ENCODE results near the gene PIANP. TPM values are rescaled to one million over a fixed set of nuclear protein-coding genes. Genes with fewer than 3 reads are reported as not detected.

The PIANP gene
- total and polyA plus RNA-seq, 4 donors, result 0.23 to 1.4 (median 0.31) TPM

DNA sequence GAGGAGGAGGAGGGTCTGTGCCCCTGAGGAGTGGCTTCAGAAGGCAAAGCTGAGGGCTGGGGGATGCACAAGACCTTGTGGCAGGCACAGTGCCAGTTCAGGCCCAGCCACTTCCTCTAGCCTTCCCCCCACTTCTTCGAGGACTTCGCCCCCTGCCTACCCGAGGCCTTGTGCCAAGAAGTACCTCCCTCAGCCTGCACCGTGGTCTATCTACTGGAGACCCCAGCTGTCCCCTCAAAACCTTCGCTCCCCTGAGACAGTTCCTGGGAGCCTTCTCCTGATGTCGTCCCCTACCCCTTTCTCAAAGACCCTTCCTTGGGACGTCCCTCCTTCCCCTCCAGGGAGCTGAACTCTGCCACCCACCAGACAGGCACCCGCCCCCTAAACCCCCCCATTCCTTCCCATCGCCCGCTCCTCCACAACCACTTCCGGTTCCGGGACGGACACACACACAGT is 12.0 kb downstream of the PIANP start:
- Histone ChIP-seq H3K27me3 (ENCODE audit: control insufficient read depth in 3 of 3, insufficient read depth in 3 of 3, low read length in 2 of 3) (no peaks in the 10 kb centered on the region), H3K36me3 (ENCODE audit: control insufficient read depth in 4 of 4, insufficient read depth in 4 of 4, low read length in 4 of 4) (peaks cover 0 to 11% (median 5%) of the 10 kb centered on the region in 4 donors), H3K4me3 (peak overlapping the region; percentile 64), H3K9me3 (ENCODE audit: control insufficient read depth in 4 of 4, insufficient read depth in 3 of 4, low read length in 3 of 4) (no peaks in the 10 kb centered on the region), H3K4me1 (ENCODE audit: control insufficient read depth in 5 of 5, insufficient read depth in 5 of 5, low read length in 5 of 5) (peaks cover 3 to 28% (median 11%) of the 10 kb centered on the region in 5 donors), H3K9ac (ENCODE audit: insufficient read depth in 1 of 2, low read length in 2 of 2) (peak overlapping the region in 1 of 2 donors; percentile 74), H3K27ac (ENCODE audit: low read depth in 1 of 2, low read length in 1 of 2) (peak overlapping the region; percentile 92 to 98)
- ATAC-seq (ENCODE audit: insufficient read depth, low FRiP score), result no peak
- TF ChIP-seq, protein P1, sequence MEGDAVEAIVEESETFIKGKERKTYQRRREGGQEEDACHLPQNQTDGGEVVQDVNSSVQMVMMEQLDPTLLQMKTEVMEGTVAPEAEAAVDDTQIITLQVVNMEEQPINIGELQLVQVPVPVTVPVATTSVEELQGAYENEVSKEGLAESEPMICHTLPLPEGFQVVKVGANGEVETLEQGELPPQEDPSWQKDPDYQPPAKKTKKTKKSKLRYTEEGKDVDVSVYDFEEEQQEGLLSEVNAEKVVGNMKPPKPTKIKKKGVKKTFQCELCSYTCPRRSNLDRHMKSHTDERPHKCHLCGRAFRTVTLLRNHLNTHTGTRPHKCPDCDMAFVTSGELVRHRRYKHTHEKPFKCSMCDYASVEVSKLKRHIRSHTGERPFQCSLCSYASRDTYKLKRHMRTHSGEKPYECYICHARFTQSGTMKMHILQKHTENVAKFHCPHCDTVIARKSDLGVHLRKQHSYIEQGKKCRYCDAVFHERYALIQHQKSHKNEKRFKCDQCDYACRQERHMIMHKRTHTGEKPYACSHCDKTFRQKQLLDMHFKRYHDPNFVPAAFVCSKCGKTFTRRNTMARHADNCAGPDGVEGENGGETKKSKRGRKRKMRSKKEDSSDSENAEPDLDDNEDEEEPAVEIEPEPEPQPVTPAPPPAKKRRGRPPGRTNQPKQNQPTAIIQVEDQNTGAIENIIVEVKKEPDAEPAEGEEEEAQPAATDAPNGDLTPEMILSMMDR (IDR thresholded peaks at IDR 0.05; ENCODE audit: control extremely low read depth, extremely low read depth), result no peak
- no peak for DNase-seq
- 0 to 1% methylated on average over 13 of the region's 13 CpGs for WGBS, 2 donors

DNA sequence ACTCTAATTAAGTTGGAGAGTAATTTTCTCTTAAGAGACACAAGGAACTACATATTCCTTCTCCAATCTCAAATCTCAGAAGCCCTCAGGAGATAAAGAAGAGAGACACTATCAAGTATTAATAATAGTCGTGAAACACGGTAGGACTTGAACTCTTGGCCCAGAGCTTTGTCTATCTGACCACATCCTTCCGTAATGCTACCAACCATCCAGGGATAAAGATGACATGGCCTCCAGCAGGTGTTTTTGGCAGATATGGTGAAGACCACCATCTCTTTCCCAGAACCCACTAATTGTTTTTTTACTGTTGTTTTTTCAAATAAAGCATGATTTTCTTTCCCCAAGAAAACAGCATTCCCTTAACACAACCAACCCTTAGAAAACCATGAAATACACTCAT is 14.8 kb downstream of the PIANP start:
- 69 to 74% methylated on average over 3 of the region's 3 CpGs for WGBS, 2 donors
- H3K9ac ChIP-seq (ENCODE audit: insufficient read depth in 1 of 2, low read length in 2 of 2), result no peak overlapping the region
- DNase-seq (no peak), ATAC-seq (ENCODE audit: insufficient read depth, low FRiP score) (no peak)
- no peaks in the 10 kb centered on the region for H3K9me3 ChIP-seq (ENCODE audit: control insufficient read depth in 4 of 4, insufficient read depth in 3 of 4, low read length in 3 of 4)
- no peak overlapping the region for H3K4me3 ChIP-seq
- TF ChIP-seq, protein P1 (IDR thresholded peaks at IDR 0.05; ENCODE audit: control extremely low read depth, extremely low read depth), result no peak
- peaks cover 0 to 13% (median 9%) of the 10 kb centered on the region in 4 donors for H3K36me3 ChIP-seq (ENCODE audit: control insufficient read depth in 4 of 4, insufficient read depth in 4 of 4, low read length in 4 of 4)
- H3K27ac ChIP-seq (ENCODE audit: low read depth in 1 of 2, low read length in 1 of 2), result no peak overlapping the region
- H3K27me3 ChIP-seq (ENCODE audit: control insufficient read depth in 3 of 3, insufficient read depth in 3 of 3, low read length in 2 of 3), result no peaks in the 10 kb centered on the region
- H3K4me1 ChIP-seq (ENCODE audit: control insufficient read depth in 5 of 5, insufficient read depth in 5 of 5, low read length in 5 of 5), result peaks cover 3 to 24% (median 11%) of the 10 kb centered on the region in 5 donors

DNA sequence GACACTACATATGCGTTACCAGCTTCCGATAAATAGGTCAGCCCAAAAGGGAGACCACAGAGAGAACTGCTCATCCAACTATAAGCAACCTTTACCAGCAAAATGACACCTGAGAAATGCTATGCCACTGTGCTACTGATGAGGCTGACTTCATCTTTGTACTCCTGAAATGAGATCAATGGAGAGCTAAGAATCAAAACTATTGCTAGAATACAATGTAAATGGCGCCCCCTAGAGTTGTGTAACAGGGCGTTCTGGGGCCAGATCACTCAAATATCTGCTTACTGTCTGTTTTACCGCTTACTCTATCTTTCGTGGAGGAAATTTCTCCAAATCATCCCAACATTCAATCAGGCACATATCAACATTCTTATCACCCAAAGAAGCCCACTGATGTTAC is 16.0 kb downstream of the PIANP start:
- H3K4me3 ChIP-seq, result no peak overlapping the region
- H3K9ac ChIP-seq (ENCODE audit: insufficient read depth in 1 of 2, low read length in 2 of 2), result no peak overlapping the region
- peaks cover 3 to 16% (median 8%) of the 10 kb centered on the region in 5 donors for H3K4me1 ChIP-seq (ENCODE audit: control insufficient read depth in 5 of 5, insufficient read depth in 5 of 5, low read length in 5 of 5)
- no peaks in the 10 kb centered on the region for H3K27me3 ChIP-seq (ENCODE audit: control insufficient read depth in 3 of 3, insufficient read depth in 3 of 3, low read length in 2 of 3)
- H3K9me3 ChIP-seq (ENCODE audit: control insufficient read depth in 4 of 4, insufficient read depth in 3 of 4, low read length in 3 of 4), result no peaks in the 10 kb centered on the region
- peaks cover 0 to 16% (median 11%) of the 10 kb centered on the region in 4 donors for H3K36me3 ChIP-seq (ENCODE audit: control insufficient read depth in 4 of 4, insufficient read depth in 4 of 4, low read length in 4 of 4)
- 67 to 69% methylated on average over 6 of the region's 6 CpGs for WGBS, 2 donors
- TF ChIP-seq, protein P1 (IDR thresholded peaks at IDR 0.05; ENCODE audit: control extremely low read depth, extremely low read depth), result no peak
- H3K27ac ChIP-seq (ENCODE audit: low read depth in 1 of 2, low read length in 1 of 2), result no peak overlapping the region
- DNase-seq (peak in 2 of 3 donors; percentile 34 to 36), ATAC-seq (ENCODE audit: insufficient read depth, low FRiP score) (no peak)

DNA sequence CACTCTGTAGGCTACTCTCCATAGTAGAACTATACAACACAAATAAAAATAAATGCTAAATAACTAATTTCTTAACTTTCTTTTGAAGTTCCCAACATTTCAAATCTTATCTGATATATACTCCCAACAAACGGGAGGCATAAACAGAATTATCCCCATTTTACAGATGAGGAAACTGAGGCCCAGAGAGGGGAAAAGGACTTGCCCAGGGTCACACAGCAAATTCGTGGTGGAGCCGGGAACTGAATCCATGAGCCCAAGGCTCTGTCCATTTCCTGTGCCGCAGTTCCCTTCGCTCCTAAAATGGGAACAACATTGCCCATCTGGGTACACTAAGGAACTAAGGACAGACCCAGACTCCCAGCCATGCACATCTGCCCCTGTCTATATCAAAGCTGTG is 23.7 kb downstream of the PIANP start:
- no peaks in the 10 kb centered on the region for H3K27me3 ChIP-seq (ENCODE audit: control insufficient read depth in 3 of 3, insufficient read depth in 3 of 3, low read length in 2 of 3)
- no peak overlapping the region for H3K27ac ChIP-seq (ENCODE audit: low read depth in 1 of 2, low read length in 1 of 2)
- H3K36me3 ChIP-seq (ENCODE audit: control insufficient read depth in 4 of 4, insufficient read depth in 4 of 4, low read length in 4 of 4), result peaks cover 39 to 60% (median 41%) of the 10 kb centered on the region in 4 donors
- no peak overlapping the region for H3K9ac ChIP-seq (ENCODE audit: insufficient read depth in 1 of 2, low read length in 2 of 2)
- H3K4me1 ChIP-seq (ENCODE audit: control insufficient read depth in 5 of 5, insufficient read depth in 5 of 5, low read length in 5 of 5), result peaks cover 0 to 2% (median 0%) of the 10 kb centered on the region in 5 donors
- WGBS, 2 donors, result 96 to 97% methylated on average over 5 of the region's 5 CpGs
- ATAC-seq (ENCODE audit: insufficient read depth, low FRiP score) (no peak), DNase-seq (no peak)
- TF ChIP-seq, protein P1 (IDR thresholded peaks at IDR 0.05; ENCODE audit: control extremely low read depth, extremely low read depth), result no peak
- no peaks in the 10 kb centered on the region for H3K9me3 ChIP-seq (ENCODE audit: control insufficient read depth in 4 of 4, insufficient read depth in 3 of 4, low read length in 3 of 4)
- no peak overlapping the region for H3K4me3 ChIP-seq
